ENCODE measurements around the gene SYNC. TPM values are rescaled to one million over a fixed set of nuclear protein-coding genes. Genes with fewer than 3 reads are reported as not detected.
"Not testable (repeated sequence)": the region's sequence is repeated elsewhere in the genome, so short reads cannot be mapped to it uniquely, and the experiment has no call there.

SYNC gene
- total and polyA plus RNA-seq, 2 experiments from 2014 or later: not detected

DNA sequence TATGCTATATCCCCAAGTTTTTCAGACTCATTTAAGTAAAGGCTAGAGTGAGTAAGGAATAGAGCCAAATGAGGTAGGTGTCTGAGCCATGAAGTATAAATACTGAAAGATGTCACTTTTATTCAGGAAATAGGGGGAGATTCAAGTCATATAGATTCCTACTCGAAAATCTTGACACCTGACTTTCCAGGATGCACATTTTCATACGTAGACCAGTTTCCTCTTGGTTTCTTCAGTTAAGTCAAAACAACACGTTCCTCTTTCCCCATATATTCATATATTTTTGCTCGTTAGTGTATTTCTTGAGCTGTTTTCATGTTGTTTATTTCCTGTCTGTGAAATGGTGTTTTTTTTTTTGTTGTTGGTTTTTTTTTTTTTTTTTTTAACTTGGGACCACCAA lies 22.6 kb downstream of the SYNC start:
- H3K27me3 ChIP-seq (ENCODE audit: insufficient read depth); H3K27ac Mint-ChIP-seq; H3K79me2 ChIP-seq (replicated peaks; ENCODE audit: insufficient read depth); H3K4me2 ChIP-seq; DNase-seq (ENCODE audit: low spot score); H3K4me1 ChIP-seq (ENCODE audit: insufficient read depth); H3K4me3 ChIP-seq; H3K9me2 ChIP-seq (ENCODE audit: insufficient read depth); H2AFZ ChIP-seq; H3K4me3 Mint-ChIP-seq; H3K27ac ChIP-seq (ENCODE audit: low read depth); ATAC-seq; H3K4me1 Mint-ChIP-seq; H3K27me3 Mint-ChIP-seq (ENCODE audit: insufficient read depth, low read depth, poor library complexity); H3K9me3 Mint-ChIP-seq: not testable (repeated sequence)
- Histone ChIP-seq H4K20me1 (replicated peaks; ENCODE audit: insufficient read depth) (peaks cover 21% of the 10 kb centered on the region), H3K36me3 (ENCODE audit: insufficient read depth) (peaks cover 91% of the 10 kb centered on the region), H3F3A (replicated peaks; ENCODE audit: low read depth) (peaks cover 48% of the 10 kb centered on the region)
- H3K36me3 Mint-ChIP-seq (ENCODE audit: low read depth): peaks cover 86% of the 10 kb centered on the region

- H2AFZ ChIP-seq: no peak overlapping the region
- peaks cover 2% of the 10 kb centered on the region for H3K27me3 Mint-ChIP-seq (ENCODE audit: insufficient read depth, low read depth, poor library complexity)
- no peaks in the 10 kb centered on the region for H3K4me1 ChIP-seq (ENCODE audit: insufficient read depth)
- no peak overlapping the region for H3K4me3 Mint-ChIP-seq
- H3K9me2 ChIP-seq (ENCODE audit: insufficient read depth): no peaks in the 10 kb centered on the region
- H3K4me1 Mint-ChIP-seq: no peaks in the 10 kb centered on the region
- peaks cover 17% of the 10 kb centered on the region for H4K20me1 ChIP-seq (replicated peaks; ENCODE audit: insufficient read depth)
- ATAC-seq: no peak
- no peak for DNase-seq (ENCODE audit: low spot score)
- no peaks in the 10 kb centered on the region for H3K27me3 ChIP-seq (ENCODE audit: insufficient read depth)
- H3K36me3 ChIP-seq (ENCODE audit: insufficient read depth): peaks cover 90% of the 10 kb centered on the region
- H3F3A ChIP-seq (replicated peaks; ENCODE audit: low read depth): peaks cover 43% of the 10 kb centered on the region
- no peak for TF ChIP-seq EZH2 (IDR thresholded peaks at IDR 0.05; ENCODE audit: low read depth, unreplicated experiment)
- TF ChIP-seq JUNB (IDR thresholded peaks at IDR 0.05; ENCODE audit: unreplicated experiment): no peak
- no peak for TF ChIP-seq STAT1 (IDR thresholded peaks at IDR 0.05; ENCODE audit: unreplicated experiment)
- no peak for TF ChIP-seq CTCF (conservative IDR thresholded peaks at IDR 0.05; ENCODE audit: low read depth in 2 of 2)
- no peak for TF ChIP-seq ZNF114 (CRISPR knock-in tag; IDR thresholded peaks at IDR 0.05)
- H3K4me3 ChIP-seq: no peak overlapping the region
- peaks cover 95% of the 10 kb centered on the region for H3K36me3 Mint-ChIP-seq (ENCODE audit: low read depth)
- H3K27ac ChIP-seq (ENCODE audit: low read depth): no peak overlapping the region
- no peaks in the 10 kb centered on the region; the same call in 1 of the 2 replicates for H3K79me2 ChIP-seq (replicated peaks; ENCODE audit: insufficient read depth)
- no peak overlapping the region for H3K4me2 ChIP-seq
- H3K27ac Mint-ChIP-seq: no peak overlapping the region
- no peaks in the 10 kb centered on the region for H3K9me3 Mint-ChIP-seq
Observed at GRCh38 chr1:32676945-32677344, 25.6 kb downstream of the SYNC start.

- not testable (repeated sequence) for H3K27ac Mint-ChIP-seq; H3K4me3 Mint-ChIP-seq; H3K4me2 ChIP-seq; H3K27me3 Mint-ChIP-seq (ENCODE audit: insufficient read depth, low read depth, poor library complexity); ATAC-seq; H3K9me2 ChIP-seq (ENCODE audit: insufficient read depth); H3K4me1 ChIP-seq (ENCODE audit: insufficient read depth); H3K4me1 Mint-ChIP-seq; H3K27ac ChIP-seq (ENCODE audit: low read depth); H3K4me3 ChIP-seq; DNase-seq (ENCODE audit: low spot score); H3K27me3 ChIP-seq (ENCODE audit: insufficient read depth); H3K9me3 Mint-ChIP-seq; H2AFZ ChIP-seq
- Histone ChIP-seq H4K20me1 (replicated peaks; ENCODE audit: insufficient read depth) (peaks cover 56% of the 10 kb centered on the region), H3K79me2 (replicated peaks; ENCODE audit: insufficient read depth) (peaks cover 48% of the 10 kb centered on the region), H3K36me3 (ENCODE audit: insufficient read depth) (peaks cover 81% of the 10 kb centered on the region), H3F3A (replicated peaks; ENCODE audit: low read depth) (peaks cover 18% of the 10 kb centered on the region; the same call in 1 of the 2 replicates)
- H3K36me3 Mint-ChIP-seq (ENCODE audit: low read depth): peaks cover 95% of the 10 kb centered on the region
Observed at GRCh38 chr1:32668716-32669115, 33.9 kb downstream of the SYNC start.
